ENCODE results near the gene CATSPER3.

Gene CATSPER3

GRCh38 chr5:135041145-135041587 is 73.5 kb downstream of the CATSPER3 start:
- Histone ChIP-seq H3K27me3 (replicated peaks; ENCODE audit: insufficient read depth, low read length) (no peaks in the 10 kb centered on the region), H3K9me3 (replicated peaks; ENCODE audit: insufficient read depth, low read length) (no peaks in the 10 kb centered on the region)

DNA sequence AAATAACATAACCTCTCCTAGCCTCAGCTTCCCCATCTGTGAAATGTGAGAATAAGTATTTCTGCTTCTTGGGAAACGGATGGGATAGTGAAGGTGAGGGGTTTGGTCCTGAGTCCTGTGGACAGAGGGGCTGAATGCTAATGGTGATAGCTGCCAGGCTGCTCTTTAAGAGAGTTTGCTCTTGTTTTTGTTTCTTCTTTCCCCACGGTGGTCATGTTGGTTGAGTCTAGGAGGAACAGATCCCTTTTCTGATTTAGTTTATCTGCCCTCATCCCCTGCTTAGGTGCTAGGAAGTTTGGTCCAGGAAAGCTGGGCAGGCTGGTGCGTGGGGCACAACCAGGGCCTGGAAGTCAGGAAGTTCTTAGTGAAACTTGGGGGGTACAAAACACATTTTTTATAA is 74.0 kb downstream of the CATSPER3 start:
- Histone ChIP-seq H3K9ac (ENCODE audit: low read length) (no peak overlapping the region), H4K20me1 (ENCODE audit: insufficient read depth, low read length) (no peaks in the 10 kb centered on the region)

More at GRCh38 chr5:135041145-135041587, 73.5 kb downstream of the CATSPER3 start:
- Histone ChIP-seq H3K9ac (ENCODE audit: low read length) (no peak overlapping the region), H3K27ac (ENCODE audit: low read length) (no peak overlapping the region), H2AFZ (ENCODE audit: low read length) (no peak overlapping the region), H3K4me2 (ENCODE audit: low read depth, low read length) (no peak overlapping the region), H3K79me2 (ENCODE audit: low read length) (no peaks in the 10 kb centered on the region), H4K20me1 (ENCODE audit: insufficient read depth, low read length) (no peaks in the 10 kb centered on the region), H3K9me2 (replicated peaks; ENCODE audit: insufficient read depth, low read length) (no peaks in the 10 kb centered on the region), H3K4me1 (ENCODE audit: low read length) (peaks cover 12% of the 10 kb centered on the region), H3K36me3 (replicated peaks; ENCODE audit: insufficient read depth, low read length) (no peaks in the 10 kb centered on the region), H3K4me3 (ENCODE audit: low read length) (no peak overlapping the region), H3F3A (ENCODE audit: insufficient read depth, low read length) (no peaks in the 10 kb centered on the region)
- no peak for TF ChIP-seq EZH2phosphoT487 (IDR thresholded peaks at IDR 0.05; ENCODE audit: low read length)
- TF ChIP-seq, protein P1, sequence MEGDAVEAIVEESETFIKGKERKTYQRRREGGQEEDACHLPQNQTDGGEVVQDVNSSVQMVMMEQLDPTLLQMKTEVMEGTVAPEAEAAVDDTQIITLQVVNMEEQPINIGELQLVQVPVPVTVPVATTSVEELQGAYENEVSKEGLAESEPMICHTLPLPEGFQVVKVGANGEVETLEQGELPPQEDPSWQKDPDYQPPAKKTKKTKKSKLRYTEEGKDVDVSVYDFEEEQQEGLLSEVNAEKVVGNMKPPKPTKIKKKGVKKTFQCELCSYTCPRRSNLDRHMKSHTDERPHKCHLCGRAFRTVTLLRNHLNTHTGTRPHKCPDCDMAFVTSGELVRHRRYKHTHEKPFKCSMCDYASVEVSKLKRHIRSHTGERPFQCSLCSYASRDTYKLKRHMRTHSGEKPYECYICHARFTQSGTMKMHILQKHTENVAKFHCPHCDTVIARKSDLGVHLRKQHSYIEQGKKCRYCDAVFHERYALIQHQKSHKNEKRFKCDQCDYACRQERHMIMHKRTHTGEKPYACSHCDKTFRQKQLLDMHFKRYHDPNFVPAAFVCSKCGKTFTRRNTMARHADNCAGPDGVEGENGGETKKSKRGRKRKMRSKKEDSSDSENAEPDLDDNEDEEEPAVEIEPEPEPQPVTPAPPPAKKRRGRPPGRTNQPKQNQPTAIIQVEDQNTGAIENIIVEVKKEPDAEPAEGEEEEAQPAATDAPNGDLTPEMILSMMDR (IDR thresholded peaks at IDR 0.05; ENCODE audit: low read length): no peak
- TF ChIP-seq EZH2 (optimal IDR thresholded peaks at IDR 0.05; ENCODE audit: low read depth, low read length): no peak
- no peak for DNase-seq

GRCh38 chr5:135042595-135042994 is 74.9 kb downstream of the CATSPER3 start:
- no peak overlapping the region for H3K4me3 ChIP-seq (ENCODE audit: low read length)
- no peak overlapping the region for H3K9ac ChIP-seq (ENCODE audit: low read length)
- H3K27me3 ChIP-seq (replicated peaks; ENCODE audit: insufficient read depth, low read length): no peaks in the 10 kb centered on the region
- no peaks in the 10 kb centered on the region for H3K9me2 ChIP-seq (replicated peaks; ENCODE audit: insufficient read depth, low read length)
- no peaks in the 10 kb centered on the region for H3K9me3 ChIP-seq (replicated peaks; ENCODE audit: insufficient read depth, low read length)
- no peaks in the 10 kb centered on the region for H3F3A ChIP-seq (ENCODE audit: insufficient read depth, low read length)
- no peaks in the 10 kb centered on the region for H4K20me1 ChIP-seq (ENCODE audit: insufficient read depth, low read length)
- no peaks in the 10 kb centered on the region for H3K79me2 ChIP-seq (ENCODE audit: low read length)
- no peaks in the 10 kb centered on the region for H3K36me3 ChIP-seq (replicated peaks; ENCODE audit: insufficient read depth, low read length)
- peaks cover 14% of the 10 kb centered on the region for H3K4me1 ChIP-seq (ENCODE audit: low read length)
- H2AFZ ChIP-seq (ENCODE audit: low read length): no peak overlapping the region
- no peak for DNase-seq
- TF ChIP-seq EZH2 (optimal IDR thresholded peaks at IDR 0.05; ENCODE audit: low read depth, low read length) (no peak), EZH2phosphoT487 (IDR thresholded peaks at IDR 0.05; ENCODE audit: low read length) (no peak)
- TF ChIP-seq, protein P1 (IDR thresholded peaks at IDR 0.05; ENCODE audit: low read length): no peak
- H3K27ac ChIP-seq (ENCODE audit: low read length): no peak overlapping the region
- H3K4me2 ChIP-seq (ENCODE audit: low read depth, low read length): no peak overlapping the region

More for the DNA sequence above, 74.0 kb downstream of the CATSPER3 start:
- Histone ChIP-seq H3K4me2 (ENCODE audit: low read depth, low read length) (no peak overlapping the region), H3K4me1 (ENCODE audit: low read length) (peaks cover 14% of the 10 kb centered on the region), H3K36me3 (replicated peaks; ENCODE audit: insufficient read depth, low read length) (no peaks in the 10 kb centered on the region), H2AFZ (ENCODE audit: low read length) (no peak overlapping the region), H3K79me2 (ENCODE audit: low read length) (no peaks in the 10 kb centered on the region), H3K27ac (ENCODE audit: low read length) (no peak overlapping the region), H3K9me3 (replicated peaks; ENCODE audit: insufficient read depth, low read length) (no peaks in the 10 kb centered on the region), H3K4me3 (ENCODE audit: low read length) (no peak overlapping the region), H3K27me3 (replicated peaks; ENCODE audit: insufficient read depth, low read length) (no peaks in the 10 kb centered on the region), H3K9me2 (replicated peaks; ENCODE audit: insufficient read depth, low read length) (no peaks in the 10 kb centered on the region), H3F3A (ENCODE audit: insufficient read depth, low read length) (no peaks in the 10 kb centered on the region)
- TF ChIP-seq, protein P1 (IDR thresholded peaks at IDR 0.05; ENCODE audit: low read length): no peak
- TF ChIP-seq EZH2phosphoT487 (IDR thresholded peaks at IDR 0.05; ENCODE audit: low read length): no peak
- TF ChIP-seq EZH2 (optimal IDR thresholded peaks at IDR 0.05; ENCODE audit: low read depth, low read length): no peak
- no peak for DNase-seq

Measured in MM.1S (cell line).